Loucy (cell line): Measurements from ENCODE around the gene HUS1.

Source experiments
- CTCF ChIP-seq: fragments of 200-600 bp; sonication (generic); conservative IDR thresholded peaks from 2 replicates; pipeline ENCODE4 v1.5.1; 2014; ENCODE audit warnings: mild to moderate bottlenecking, antibody characterized with exemption, low read length
- EZH2phosphoT487 ChIP-seq: fragments of 200-600 bp; IDR thresholded peaks from 2 replicates; pipeline ENCODE4 v1.6.1; 2018; ENCODE audit warnings: antibody characterized with exemption, mild to moderate bottlenecking, moderate library complexity, borderline replicate concordance

GRCh38 chr7:47931005-47932004 lies 48.1 kb downstream of the HUS1 start:
- TF ChIP-seq EZH2phosphoT487 (no peak), CTCF (no peak)
